ENCODE data around the gene HEPACAM2.

- TF ChIP-seq CTCF (IDR thresholded peaks at IDR 0.05): no peak
- TF ChIP-seq POLR2A (IDR thresholded peaks at IDR 0.05): no peak
Observed at GRCh38 chr7:93238131-93238530, 11.9 kb upstream of the HEPACAM2 start.
